ENCODE results near the gene PDSS2. TPM values are rescaled to one million over a fixed set of nuclear protein-coding genes. Genes with fewer than 3 reads are reported as not detected.

PDSS2 gene
- total RNA-seq, 1 experiment from 2014 or later, result 12.1 TPM

DNA sequence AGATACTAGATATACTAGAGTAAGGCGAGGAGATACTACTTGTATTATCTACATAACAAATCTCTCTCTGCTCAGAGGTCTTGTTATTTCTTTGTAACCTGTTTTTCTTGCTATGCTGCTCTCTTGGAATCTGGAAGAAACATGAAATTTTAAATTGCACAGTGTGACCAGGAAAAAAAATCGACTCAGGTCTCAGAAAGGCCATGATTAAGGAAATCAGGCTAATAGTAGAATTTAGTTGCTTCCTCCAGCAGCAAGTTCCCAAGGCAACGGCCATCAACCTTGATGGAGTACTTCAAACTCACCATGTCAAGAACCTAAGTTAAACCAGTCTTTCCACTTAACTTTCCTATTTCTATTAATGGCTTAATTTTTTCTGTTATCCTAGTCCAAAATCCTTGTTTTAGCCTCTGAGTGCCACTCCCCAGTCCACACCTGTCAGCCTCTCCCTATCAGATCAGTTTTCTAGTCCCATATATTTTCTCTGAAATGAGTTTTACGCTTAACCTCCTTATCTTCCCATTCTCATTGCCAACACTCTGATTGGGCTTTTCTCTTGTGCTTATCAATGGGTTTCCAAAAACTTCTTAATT is 256.4 kb downstream of the PDSS2 start:
- H3K27ac Mint-ChIP-seq, result no peak overlapping the region
- H3K36me3 Mint-ChIP-seq (ENCODE audit: insufficient read depth in 1 of 3, low read depth in 3 of 3), result peaks cover 4 to 18% (median 8%) of the 10 kb centered on the region in 3 experiments; a peak in 6 of 7 replicates
- Histone ChIP-seq H3T11ph (ENCODE audit: low read length) (no peak overlapping the region), H3K18ac (ENCODE audit: insufficient read length, low read depth, low read length) (no peak overlapping the region), H4K20me1 (ENCODE audit: control insufficient read depth, insufficient read depth, insufficient read length) (no peaks in the 10 kb centered on the region), H4K8ac (replicated peaks; ENCODE audit: insufficient read length, low read depth, low read length) (no peak overlapping the region), H3K79me1 (ENCODE audit: insufficient read depth, low read depth, low read length, poor library complexity, severe bottlenecking) (no peaks in the 10 kb centered on the region), H2BK120ac (ENCODE audit: low read depth, low read length, poor library complexity, severe bottlenecking) (no peak overlapping the region), H3K56ac (ENCODE audit: insufficient read length, low read depth, low read length) (no peak overlapping the region), H2BK20ac (ENCODE audit: low read depth, low read length, poor library complexity, severe bottlenecking) (no peak overlapping the region), H2BK15ac (ENCODE audit: low read depth, low read length) (no peak overlapping the region), H3K23ac (ENCODE audit: insufficient read length, low read depth, low read length) (no peak overlapping the region), H4K5ac (ENCODE audit: insufficient read length, low read depth, low read length) (no peak overlapping the region), H2BK5ac (ENCODE audit: insufficient read length, low read length) (no peak overlapping the region), H2AFZ (ENCODE audit: low read length) (no peak overlapping the region), H2BK12ac (ENCODE audit: insufficient read length, low read depth, low read length) (no peak overlapping the region), H3K27me3 (ENCODE audit: insufficient read depth, low read length) (no peaks in the 10 kb centered on the region), H3K9ac (ENCODE audit: extremely low read depth, insufficient read length, low read length) (no peak overlapping the region), H3K27ac (ENCODE audit: insufficient read length, low read depth, low read length) (no peak overlapping the region), H2AK5ac (ENCODE audit: insufficient read length, low read length) (no peak overlapping the region), H3K23me2 (ENCODE audit: insufficient read length, low read depth, low read length, poor library complexity, severe bottlenecking) (no peaks in the 10 kb centered on the region), H3K4ac (ENCODE audit: low read depth, low read length) (no peak overlapping the region), H3K4me2 (ENCODE audit: insufficient read depth, insufficient read length, low read length) (no peak overlapping the region), H4K91ac (ENCODE audit: insufficient read length, low read depth, low read length) (no peak overlapping the region), H3K79me2 (ENCODE audit: insufficient read depth, low read length) (no peaks in the 10 kb centered on the region), H3K9me3 (ENCODE audit: control insufficient read depth, low read depth, low read length) (no peaks in the 10 kb centered on the region), H3K14ac (ENCODE audit: insufficient read depth, low read length) (no peak overlapping the region), H3K4me1 (ENCODE audit: insufficient read depth, low read length) (no peaks in the 10 kb centered on the region)
- peaks cover 3 to 7% of the 10 kb centered on the region in 2 experiments for H3K9me3 Mint-ChIP-seq
- H3K4me1 Mint-ChIP-seq, result no peaks in the 10 kb centered on the region; a peak in 2 of 4 replicates
- no peak overlapping the region for H3K4me3 Mint-ChIP-seq
- TF ChIP-seq, protein P1, sequence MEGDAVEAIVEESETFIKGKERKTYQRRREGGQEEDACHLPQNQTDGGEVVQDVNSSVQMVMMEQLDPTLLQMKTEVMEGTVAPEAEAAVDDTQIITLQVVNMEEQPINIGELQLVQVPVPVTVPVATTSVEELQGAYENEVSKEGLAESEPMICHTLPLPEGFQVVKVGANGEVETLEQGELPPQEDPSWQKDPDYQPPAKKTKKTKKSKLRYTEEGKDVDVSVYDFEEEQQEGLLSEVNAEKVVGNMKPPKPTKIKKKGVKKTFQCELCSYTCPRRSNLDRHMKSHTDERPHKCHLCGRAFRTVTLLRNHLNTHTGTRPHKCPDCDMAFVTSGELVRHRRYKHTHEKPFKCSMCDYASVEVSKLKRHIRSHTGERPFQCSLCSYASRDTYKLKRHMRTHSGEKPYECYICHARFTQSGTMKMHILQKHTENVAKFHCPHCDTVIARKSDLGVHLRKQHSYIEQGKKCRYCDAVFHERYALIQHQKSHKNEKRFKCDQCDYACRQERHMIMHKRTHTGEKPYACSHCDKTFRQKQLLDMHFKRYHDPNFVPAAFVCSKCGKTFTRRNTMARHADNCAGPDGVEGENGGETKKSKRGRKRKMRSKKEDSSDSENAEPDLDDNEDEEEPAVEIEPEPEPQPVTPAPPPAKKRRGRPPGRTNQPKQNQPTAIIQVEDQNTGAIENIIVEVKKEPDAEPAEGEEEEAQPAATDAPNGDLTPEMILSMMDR (conservative IDR thresholded peaks at IDR 0.05), result no peak
- WGBS (ENCODE audit: extremely low coverage, insufficient read length, low lambda C conversion rate), result no CpG with 5 or more reads among the region's 4 CpGs
- no peaks in the 10 kb centered on the region for H3K27me3 Mint-ChIP-seq (ENCODE audit: low read depth)
- no peak for DNase-seq
